ENCODE measurements around the gene PARPBP. TPM values are rescaled to one million over a fixed set of nuclear protein-coding genes. Genes with fewer than 3 reads are reported as not detected.
A peak's percentile ranks its signal among the peaks of the same experiment; 100 is the strongest.

The PARPBP gene
- total and polyA plus RNA-seq, 12 donors: 0.39 to 1.8 (median 0.80) TPM; not detected in 1

GRCh38 chr12:102095677-102096263 is 24.2 kb upstream of the PARPBP start:
- DNase-seq (no peak), ATAC-seq (no peak)
- intact Hi-C loops (cut with DNase I): no loop called here
- H3K36me3 ChIP-seq: peaks cover 0 to 53% (median 17%) of the 10 kb centered on the region in 9 donors
- no peaks in the 10 kb centered on the region for H3K9me3 ChIP-seq
- peaks cover 0 to 12% (median 7%) of the 10 kb centered on the region in 9 donors for H3K4me1 ChIP-seq
- H3K4me3 ChIP-seq: no peak overlapping the region
- TF ChIP-seq CTCF (IDR thresholded peaks at IDR 0.05): peak in 5 of 9 donors; percentile 9 to 56 (median 40)
- H3K27me3 ChIP-seq: no peaks in the 10 kb centered on the region
- no peak overlapping the region for H3K27ac ChIP-seq
- WGBS, 2 donors: 79 to 86% methylated on average over 2 of the region's 2 CpGs

- WGBS, 2 donors: 83 to 90% methylated on average over 3 of the region's 3 CpGs
- Histone ChIP-seq H3K36me3 (peaks cover 0 to 58% (median 17%) of the 10 kb centered on the region in 9 donors), H3K9me3 (no peaks in the 10 kb centered on the region), H3K27me3 (no peaks in the 10 kb centered on the region), H3K4me1 (peaks cover 0 to 12% (median 7%) of the 10 kb centered on the region in 9 donors), H3K4me3 (no peak overlapping the region), H3K27ac (no peak overlapping the region)
- ATAC-seq (no peak), DNase-seq (no peak)
- no peak for TF ChIP-seq CTCF (IDR thresholded peaks at IDR 0.05)
- intact Hi-C loops (cut with DNase I): no loop called here
Measured at GRCh38 chr12:102096855-102097254, 23.1 kb upstream of the PARPBP start.

- no peak overlapping the region for H3K4me3 ChIP-seq
- peaks cover 0 to 93% (median 26%) of the 10 kb centered on the region in 9 donors for H3K36me3 ChIP-seq
- DNase-seq (no peak), ATAC-seq (no peak)
- H3K9me3 ChIP-seq: peaks cover 0 to 6% (median 0%) of the 10 kb centered on the region in 11 donors
- 98% methylated on average over 3 of the region's 3 CpGs for WGBS, 2 donors
- H3K4me1 ChIP-seq: no peaks in the 10 kb centered on the region
- no peak for TF ChIP-seq CTCF (IDR thresholded peaks at IDR 0.05)
- intact Hi-C loops (cut with DNase I): no loop called here
- no peak overlapping the region for H3K27ac ChIP-seq
- no peaks in the 10 kb centered on the region for H3K27me3 ChIP-seq
Measured at GRCh38 chr12:102106905-102107304, 13.1 kb upstream of the PARPBP start.

GRCh38 chr12:102107970-102108369 is 12.0 kb upstream of the PARPBP start:
- Histone ChIP-seq H3K4me3 (no peak overlapping the region), H3K4me1 (no peaks in the 10 kb centered on the region), H3K36me3 (peaks cover 0 to 95% (median 26%) of the 10 kb centered on the region in 9 donors), H3K27me3 (no peaks in the 10 kb centered on the region), H3K9me3 (peaks cover 0 to 6% (median 0%) of the 10 kb centered on the region in 11 donors), H3K27ac (no peak overlapping the region)
- ATAC-seq: no peak
- WGBS, 2 donors: 75% methylated on average over 1 of the region's 1 CpG
- intact Hi-C loops (cut with DNase I): no loop called here
- DNase-seq: no peak
- TF ChIP-seq CTCF (IDR thresholded peaks at IDR 0.05): no peak
